K562 (cell line): ENCODE data around the gene ZNF552. TPM values are rescaled to one million over a fixed set of nuclear protein-coding genes. Genes with fewer than 3 reads are reported as not detected.

Experiments
- DNMT1 ChIP-seq: fragments of 450-650 bp; IDR thresholded peaks from 2 replicates; pipeline ENCODE4 v1.6.1; 2016; ENCODE audit warnings: antibody characterized with exemption, mild to moderate bottlenecking
- NCOA1 ChIP-seq: fragments of 450-650 bp; IDR thresholded peaks from 2 replicates; pipeline ENCODE4 v1.6.1; 2016; ENCODE audit warnings: low read depth
- NFYB ChIP-seq: IDR thresholded peaks from 2 replicates; pipeline ENCODE4 v1.6.1; 2011; ENCODE audit warnings: mild to moderate bottlenecking, moderate library complexity; ENCODE audit not compliant: insufficient read length; ENCODE audit errors: extremely low read depth
- OTX1 ChIP-seq: fragments of 450-650 bp; formaldehyde crosslinking; IDR thresholded peaks from 2 replicates; pipeline ENCODE4 v1.4.0; 2022; ENCODE audit warnings: mild to moderate bottlenecking
- PHTF2 ChIP-seq: fragments of 250-450 bp; sonication (Bioruptor Pico); IDR thresholded peaks from 2 replicates; pipeline ENCODE4 v1.5.0; 2021; ENCODE audit warnings: mild to moderate bottlenecking
- POLR2G ChIP-seq: fragments of 200-400 bp; formaldehyde crosslinking; IDR thresholded peaks from 2 replicates; pipeline ENCODE4 v1.6.1; 2017; ENCODE audit warnings: low read depth, mild to moderate bottlenecking, antibody characterized with exemption, low read length, moderate library complexity
- RCOR1 ChIP-seq, 2 experiments: IDR thresholded peaks; 2 replicates each; pipeline ENCODE4 v1.6.1; 2012; ENCODE audit warnings: low read depth in 2 of 2, low read length in 2 of 2, borderline replicate concordance in 1 of 2, improper control_type of control experiment in 1 of 2
- SFPQ ChIP-seq: fragments of 200-400 bp; formaldehyde crosslinking; IDR thresholded peaks from 2 replicates; pipeline ENCODE4 v1.6.1; 2017; ENCODE audit warnings: mild to moderate bottlenecking, low read depth, low read length, moderate library complexity
- TGIF2 ChIP-seq: sonication (generic); formaldehyde crosslinking; IDR thresholded peaks from 2 replicates; pipeline ENCODE4 v1.8.1; 2022; ENCODE audit warnings: mild to moderate bottlenecking, missing genetic modification reagents, moderate library complexity
- TRIM24 ChIP-seq, 2 experiments: fragments of 450-650 bp; IDR thresholded peaks; 2 replicates each; pipeline ENCODE4 v1.6.1; 2016
- USF1 ChIP-seq: sonication (generic); formaldehyde crosslinking; IDR thresholded peaks from 2 replicates; pipeline ENCODE4 v1.9.0; 2022; ENCODE audit warnings: mild to moderate bottlenecking, missing genetic modification reagents
- ZNF12 ChIP-seq: sonication (generic); formaldehyde crosslinking; IDR thresholded peaks from 2 replicates; pipeline ENCODE4 v1.4.0; 2020; ENCODE audit warnings: mild to moderate bottlenecking, missing genetic modification reagents
- ZNF121 ChIP-seq: sonication (generic); formaldehyde crosslinking; conservative IDR thresholded peaks from 2 replicates; pipeline ENCODE4 v1.8.0; 2022; ENCODE audit warnings: missing genetic modification reagents
- ZNF133 ChIP-seq: fragments of 250-450 bp; sonication (Bioruptor Pico); IDR thresholded peaks from 2 replicates; pipeline ENCODE4 v1.4.0; 2020; ENCODE audit warnings: mild to moderate bottlenecking
- ZNF274 ChIP-seq: IDR thresholded peaks from 2 replicates; pipeline ENCODE4 v1.6.1; 2011; ENCODE audit warnings: low read depth, mild to moderate bottlenecking, low read length, moderate library complexity, borderline replicate concordance
- polyA plus RNA-seq, 8 experiments: library from polyadenylated mRNA; depleted of rRNA in 4 of 8; stranded (reverse) in 5 of 8; unstranded in 3 of 8; fragments of >200 nt; fragmentation: Nextera tagmentation in 2 of 8; fragmentation: Illumina TruSeq in 1 of 8; extraction: Ambion mirVana in 2 of 8; extraction: Trizol in 1 of 8; gene quantifications; 2 replicates each; pipeline versions ENCODE4 v1.2.1 to v1.2.3, GENCODE V29; 2011 to 2014; ENCODE audit warnings: inconsistent platforms in 1 of 8, missing spikeins in 1 of 8
- total RNA-seq, 7 experiments: library from RNA; depleted of rRNA in 6 of 7; stranded (reverse); fragments of >200 nt in 6 of 7; fragmentation: Illumina TruSeq in 2 of 7; extraction: Trizol in 2 of 7; gene quantifications; 2 replicates each; pipeline versions ENCODE4 v1.2.1 to v1.2.3, GENCODE V29; 2011 to 2021; ENCODE audit warnings: low replicate concordance in 1 of 7
- TF ChIP-seq, protein P1 (sequence below): fragments of 250-450 bp; sonication (Bioruptor Pico); IDR thresholded peaks from 2 replicates; pipeline ENCODE4 v1.4.0; 2020
- TF ChIP-seq, protein P2 (sequence below): sonication (generic); formaldehyde crosslinking; IDR thresholded peaks from 2 replicates; pipeline ENCODE4 v1.8.1; 2022; ENCODE audit warnings: missing genetic modification reagents
- TF ChIP-seq, protein P3 (sequence below): fragments of 250-450 bp; sonication (Bioruptor Pico); IDR thresholded peaks from 2 replicates; pipeline ENCODE4 v1.9.0; 2021; ENCODE audit warnings: mild to moderate bottlenecking

Gene ZNF552
- total and polyA plus RNA-seq, 9 of the 15 experiments (the other 6 are each of a cell fraction or from before 2014, with no cell fraction given), result 4.4 to 12.4 (median 8.5) TPM

GRCh38 chr19:57819475-57820148, 4.9 kb upstream of the ZNF552 start (continued):
- TF ChIP-seq, protein P1, sequence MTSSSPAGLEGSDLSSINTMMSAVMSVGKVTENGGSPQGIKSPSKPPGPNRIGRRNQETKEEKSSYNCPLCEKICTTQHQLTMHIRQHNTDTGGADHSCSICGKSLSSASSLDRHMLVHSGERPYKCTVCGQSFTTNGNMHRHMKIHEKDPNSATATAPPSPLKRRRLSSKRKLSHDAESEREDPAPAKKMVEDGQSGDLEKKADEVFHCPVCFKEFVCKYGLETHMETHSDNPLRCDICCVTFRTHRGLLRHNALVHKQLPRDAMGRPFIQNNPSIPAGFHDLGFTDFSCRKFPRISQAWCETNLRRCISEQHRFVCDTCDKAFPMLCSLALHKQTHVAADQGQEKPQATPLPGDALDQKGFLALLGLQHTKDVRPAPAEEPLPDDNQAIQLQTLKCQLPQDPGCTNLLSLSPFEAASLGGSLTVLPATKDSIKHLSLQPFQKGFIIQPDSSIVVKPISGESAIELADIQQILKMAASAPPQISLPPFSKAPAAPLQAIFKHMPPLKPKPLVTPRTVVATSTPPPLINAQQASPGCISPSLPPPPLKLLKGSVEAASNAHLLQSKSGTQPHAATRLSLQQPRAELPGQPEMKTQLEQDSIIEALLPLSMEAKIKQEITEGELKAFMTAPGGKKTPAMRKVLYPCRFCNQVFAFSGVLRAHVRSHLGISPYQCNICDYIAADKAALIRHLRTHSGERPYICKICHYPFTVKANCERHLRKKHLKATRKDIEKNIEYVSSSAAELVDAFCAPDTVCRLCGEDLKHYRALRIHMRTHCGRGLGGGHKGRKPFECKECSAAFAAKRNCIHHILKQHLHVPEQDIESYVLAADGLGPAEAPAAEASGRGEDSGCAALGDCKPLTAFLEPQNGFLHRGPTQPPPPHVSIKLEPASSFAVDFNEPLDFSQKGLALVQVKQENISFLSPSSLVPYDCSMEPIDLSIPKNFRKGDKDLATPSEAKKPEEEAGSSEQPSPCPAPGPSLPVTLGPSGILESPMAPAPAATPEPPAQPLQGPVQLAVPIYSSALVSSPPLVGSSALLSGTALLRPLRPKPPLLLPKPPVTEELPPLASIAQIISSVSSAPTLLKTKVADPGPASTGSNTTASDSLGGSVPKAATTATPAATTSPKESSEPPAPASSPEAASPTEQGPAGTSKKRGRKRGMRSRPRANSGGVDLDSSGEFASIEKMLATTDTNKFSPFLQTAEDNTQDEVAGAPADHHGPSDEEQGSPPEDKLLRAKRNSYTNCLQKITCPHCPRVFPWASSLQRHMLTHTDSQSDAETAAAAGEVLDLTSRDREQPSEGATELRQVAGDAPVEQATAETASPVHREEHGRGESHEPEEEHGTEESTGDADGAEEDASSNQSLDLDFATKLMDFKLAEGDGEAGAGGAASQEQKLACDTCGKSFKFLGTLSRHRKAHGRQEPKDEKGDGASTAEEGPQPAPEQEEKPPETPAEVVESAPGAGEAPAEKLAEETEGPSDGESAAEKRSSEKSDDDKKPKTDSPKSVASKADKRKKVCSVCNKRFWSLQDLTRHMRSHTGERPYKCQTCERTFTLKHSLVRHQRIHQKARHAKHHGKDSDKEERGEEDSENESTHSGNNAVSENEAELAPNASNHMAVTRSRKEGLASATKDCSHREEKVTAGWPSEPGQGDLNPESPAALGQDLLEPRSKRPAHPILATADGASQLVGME, result no peak
- TF ChIP-seq ZNF133 (CRISPR knock-in tag) (no peak), RCOR1 (IDR thresholded peaks at IDR 0.05; ENCODE audit: borderline replicate concordance in 1 of 2, low read depth in 2 of 2, low read length in 2 of 2) (peak in 1 of 2 experiments; percentile 34; a peak in 1 of 4 replicates), NCOA1 (peak; percentile 51; the same call in 1 of the 2 replicates), NFYB (peak; percentile 23), ZNF12 (no peak), ZNF274 (no peak), POLR2G (peak; percentile 89), DNMT1 (no peak), ZNF121 (CRISPR knock-in tag) (no peak), TGIF2 (CRISPR knock-in tag) (no peak), TRIM24 (IDR thresholded peaks at IDR 0.05) (no peak), USF1 (CRISPR knock-in tag) (no peak; the same call in 1 of the 2 replicates), PHTF2 (CRISPR knock-in tag) (no peak), SFPQ (no peak), OTX1 (CRISPR knock-in tag) (no peak)
- TF ChIP-seq, protein P2, sequence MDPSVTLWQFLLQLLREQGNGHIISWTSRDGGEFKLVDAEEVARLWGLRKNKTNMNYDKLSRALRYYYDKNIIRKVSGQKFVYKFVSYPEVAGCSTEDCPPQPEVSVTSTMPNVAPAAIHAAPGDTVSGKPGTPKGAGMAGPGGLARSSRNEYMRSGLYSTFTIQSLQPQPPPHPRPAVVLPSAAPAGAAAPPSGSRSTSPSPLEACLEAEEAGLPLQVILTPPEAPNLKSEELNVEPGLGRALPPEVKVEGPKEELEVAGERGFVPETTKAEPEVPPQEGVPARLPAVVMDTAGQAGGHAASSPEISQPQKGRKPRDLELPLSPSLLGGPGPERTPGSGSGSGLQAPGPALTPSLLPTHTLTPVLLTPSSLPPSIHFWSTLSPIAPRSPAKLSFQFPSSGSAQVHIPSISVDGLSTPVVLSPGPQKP (CRISPR knock-in tag), result no peak
- TF ChIP-seq, protein P3, sequence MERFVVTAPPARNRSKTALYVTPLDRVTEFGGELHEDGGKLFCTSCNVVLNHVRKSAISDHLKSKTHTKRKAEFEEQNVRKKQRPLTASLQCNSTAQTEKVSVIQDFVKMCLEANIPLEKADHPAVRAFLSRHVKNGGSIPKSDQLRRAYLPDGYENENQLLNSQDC (CRISPR knock-in tag), result no peak
